HG02763 (cell line): Measurements from ENCODE around the gene COL1A1.

Source experiments
- ATAC-seq: cut with Tn5 transposase; IDR thresholded peaks from one replicate; pipeline ENCODE4 v1.9.1; 2021; ENCODE audit warnings: mild to moderate bottlenecking, moderate library complexity; ENCODE audit not compliant: unreplicated experiment

The COL1A1 gene

GRCh38 chr17:50201276-50201854 is at the start of gene COL1A1:
TSS of gene COL1A1 (minus strand) at chr17:50201631. CDS start at chr17:50201513, 118 bp downstream.
- ATAC-seq, result no peak

- no peak for ATAC-seq
These were observed 46.8 kb upstream of the COL1A1 start for GRCh38 chr17:50248255-50248654.

GRCh38 chr17:50244771-50245170 is 43.3 kb upstream of the COL1A1 start:
- ATAC-seq, result no peak

- no peak for ATAC-seq
These were observed 40.0 kb upstream of the COL1A1 start for GRCh38 chr17:50241431-50241830.

GRCh38 chr17:50240851-50241250 is 39.4 kb upstream of the COL1A1 start:
- no peak for ATAC-seq

GRCh38 chr17:50239937-50240336 is 38.5 kb upstream of the COL1A1 start:
- no peak for ATAC-seq

GRCh38 chr17:50238601-50239280 is 37.3 kb upstream of the COL1A1 start:
- ATAC-seq, result no peak

- ATAC-seq, result no peak
These were observed 36.5 kb upstream of the COL1A1 start for GRCh38 chr17:50237901-50238300.

GRCh38 chr17:50234581-50234980 is 33.1 kb upstream of the COL1A1 start:
- no peak for ATAC-seq

GRCh38 chr17:50225701-50226240 is 24.3 kb upstream of the COL1A1 start:
- ATAC-seq, result no peak

GRCh38 chr17:50222922-50223321 is 21.5 kb upstream of the COL1A1 start:
- no peak for ATAC-seq

- no peak for ATAC-seq
These were observed 20.6 kb upstream of the COL1A1 start for GRCh38 chr17:50221864-50222545.

- no peak for ATAC-seq
These were observed 19.9 kb upstream of the COL1A1 start for GRCh38 chr17:50221266-50221863.

GRCh38 chr17:50220811-50221210 is 19.4 kb upstream of the COL1A1 start:
- no peak for ATAC-seq

- ATAC-seq, result no peak
These were observed 18.6 kb upstream of the COL1A1 start for GRCh38 chr17:50219939-50220465.

- ATAC-seq, result no peak
These were observed 17.9 kb upstream of the COL1A1 start for GRCh38 chr17:50219342-50219741.

- no peak for ATAC-seq
These were observed 17.4 kb upstream of the COL1A1 start for GRCh38 chr17:50218771-50219315.

- no peak for ATAC-seq
These were observed 16.8 kb upstream of the COL1A1 start for GRCh38 chr17:50218071-50218759.

- ATAC-seq, result no peak
These were observed 16.2 kb upstream of the COL1A1 start for GRCh38 chr17:50217591-50217990.

- ATAC-seq, result no peak
These were observed 13.7 kb upstream of the COL1A1 start for GRCh38 chr17:50214976-50215760.
